Endothelial cell (in vitro differentiated cells): Measurements from ENCODE around the gene TNN. TPM values are rescaled to one million over a fixed set of nuclear protein-coding genes. Genes with fewer than 3 reads are reported as not detected.
"Not testable (repeated sequence)": the region's sequence is repeated elsewhere in the genome, so short reads cannot be mapped to it uniquely, and the experiment has no call there.

Source experiments
- DNase-seq: peaks from one replicate; pipeline ENCODE4 v3.0.0; 2021; ENCODE audit warnings: low spot score
- H3K27ac Mint-ChIP-seq: one replicate; pipeline ENCODE4 v1.8.0; 2021; ENCODE audit warnings: mixed read lengths, inconsistent platforms; ENCODE audit not compliant: unreplicated experiment
- H3K27me3 Mint-ChIP-seq: one replicate; pipeline ENCODE4 v1.8.0; 2021; ENCODE audit warnings: mild to moderate bottlenecking, moderate library complexity, mixed read lengths, inconsistent platforms; ENCODE audit not compliant: unreplicated experiment
- H3K36me3 Mint-ChIP-seq: one replicate; pipeline ENCODE4 v1.8.0; 2021; ENCODE audit warnings: mild to moderate bottlenecking, low read depth, mixed read lengths, inconsistent platforms; ENCODE audit not compliant: unreplicated experiment
- H3K4me1 Mint-ChIP-seq: one replicate; pipeline ENCODE4 v1.8.0; 2021; ENCODE audit warnings: mild to moderate bottlenecking, mixed read lengths, inconsistent platforms; ENCODE audit not compliant: unreplicated experiment
- H3K4me3 Mint-ChIP-seq: one replicate; pipeline ENCODE4 v1.8.0; 2021; ENCODE audit warnings: mild to moderate bottlenecking, mixed read lengths, inconsistent platforms; ENCODE audit not compliant: unreplicated experiment
- H3K9me3 Mint-ChIP-seq: one replicate; pipeline ENCODE4 v1.8.0; 2021; ENCODE audit warnings: mixed read lengths, inconsistent platforms; ENCODE audit not compliant: unreplicated experiment
- total RNA-seq: library from RNA; stranded (reverse); fragmentation: NEBNext Ultra II Directional; extraction: Animal tissue kit (Norgen Biotek cat#: 25700); gene quantifications from one replicate; pipeline ENCODE4 v1.2.1, GENCODE V29; 2021; ENCODE audit not compliant: unreplicated experiment
- TF ChIP-seq, protein P1 (sequence below): fragments of 200-600 bp; sonication (generic); IDR thresholded peaks from one replicate; pipeline ENCODE4 v1.5.0; 2021; ENCODE audit warnings: antibody characterized with exemption; ENCODE audit not compliant: unreplicated experiment

Gene TNN
- total RNA-seq, 1 donor from 2014 or later: 4.1 TPM

DNA sequence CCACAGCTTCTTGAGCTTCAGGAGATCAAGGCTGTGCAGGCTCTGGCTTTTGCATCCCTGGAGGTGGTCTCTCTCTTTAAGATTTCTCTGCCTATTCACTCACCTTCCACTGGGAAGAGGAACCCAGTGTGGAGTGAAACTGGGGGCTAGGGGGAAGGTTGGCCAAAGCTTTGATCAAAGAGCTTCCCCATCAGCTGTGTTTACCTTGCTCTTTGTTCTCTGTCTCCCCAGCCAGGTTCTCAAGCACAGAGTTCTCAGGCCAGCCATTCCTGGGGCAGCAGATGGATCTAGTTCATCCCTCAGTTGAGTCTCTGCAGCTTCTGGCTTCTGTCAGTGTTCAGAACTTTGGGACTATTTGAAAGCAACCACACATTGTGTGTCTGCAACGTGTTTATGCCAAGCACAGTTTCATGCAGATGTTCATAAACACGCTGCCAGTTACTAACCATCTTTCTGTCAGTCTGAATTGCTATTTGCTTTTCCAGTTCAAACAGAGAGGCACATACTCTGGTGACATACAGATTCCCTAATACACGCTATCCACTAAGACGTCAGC lies 27.2 kb upstream of the TNN start:
- no peaks in the 10 kb centered on the region for H3K36me3 Mint-ChIP-seq
- TF ChIP-seq, protein P1, sequence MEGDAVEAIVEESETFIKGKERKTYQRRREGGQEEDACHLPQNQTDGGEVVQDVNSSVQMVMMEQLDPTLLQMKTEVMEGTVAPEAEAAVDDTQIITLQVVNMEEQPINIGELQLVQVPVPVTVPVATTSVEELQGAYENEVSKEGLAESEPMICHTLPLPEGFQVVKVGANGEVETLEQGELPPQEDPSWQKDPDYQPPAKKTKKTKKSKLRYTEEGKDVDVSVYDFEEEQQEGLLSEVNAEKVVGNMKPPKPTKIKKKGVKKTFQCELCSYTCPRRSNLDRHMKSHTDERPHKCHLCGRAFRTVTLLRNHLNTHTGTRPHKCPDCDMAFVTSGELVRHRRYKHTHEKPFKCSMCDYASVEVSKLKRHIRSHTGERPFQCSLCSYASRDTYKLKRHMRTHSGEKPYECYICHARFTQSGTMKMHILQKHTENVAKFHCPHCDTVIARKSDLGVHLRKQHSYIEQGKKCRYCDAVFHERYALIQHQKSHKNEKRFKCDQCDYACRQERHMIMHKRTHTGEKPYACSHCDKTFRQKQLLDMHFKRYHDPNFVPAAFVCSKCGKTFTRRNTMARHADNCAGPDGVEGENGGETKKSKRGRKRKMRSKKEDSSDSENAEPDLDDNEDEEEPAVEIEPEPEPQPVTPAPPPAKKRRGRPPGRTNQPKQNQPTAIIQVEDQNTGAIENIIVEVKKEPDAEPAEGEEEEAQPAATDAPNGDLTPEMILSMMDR: no peak
- H3K4me3 Mint-ChIP-seq: no peak overlapping the region
- DNase-seq: no peak
- H3K9me3 Mint-ChIP-seq: no peaks in the 10 kb centered on the region
- H3K27ac Mint-ChIP-seq: no peak overlapping the region
- peaks cover 2% of the 10 kb centered on the region for H3K27me3 Mint-ChIP-seq
- H3K4me1 Mint-ChIP-seq: peaks cover 4% of the 10 kb centered on the region

DNA sequence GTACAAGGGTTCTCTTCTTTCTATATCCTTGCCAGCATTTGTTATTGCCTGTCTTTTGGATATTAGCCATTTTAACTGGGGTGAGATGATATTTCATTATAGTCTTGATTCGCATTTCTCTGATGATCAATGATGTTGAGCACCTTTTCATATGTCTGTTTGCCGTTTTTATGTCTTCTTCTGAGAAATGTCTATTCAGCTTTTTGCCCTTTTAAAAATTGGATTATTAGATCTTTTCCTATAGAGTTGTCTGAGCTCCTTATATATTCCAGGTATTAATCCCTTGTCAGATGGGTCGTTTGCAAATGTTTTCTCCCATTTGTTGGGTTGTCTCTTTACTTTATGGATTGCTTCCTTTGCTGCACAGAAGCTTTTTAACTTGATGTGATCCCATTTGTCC lies 25.0 kb upstream of the TNN start:
- Mint-ChIP-seq H3K36me3 (no peaks in the 10 kb centered on the region), H3K27me3 (peaks cover 2% of the 10 kb centered on the region), H3K27ac (no peak overlapping the region), H3K4me1 (no peaks in the 10 kb centered on the region), H3K9me3 (no peaks in the 10 kb centered on the region), H3K4me3 (no peak overlapping the region)
- TF ChIP-seq, protein P1: no peak
- no peak for DNase-seq

DNA sequence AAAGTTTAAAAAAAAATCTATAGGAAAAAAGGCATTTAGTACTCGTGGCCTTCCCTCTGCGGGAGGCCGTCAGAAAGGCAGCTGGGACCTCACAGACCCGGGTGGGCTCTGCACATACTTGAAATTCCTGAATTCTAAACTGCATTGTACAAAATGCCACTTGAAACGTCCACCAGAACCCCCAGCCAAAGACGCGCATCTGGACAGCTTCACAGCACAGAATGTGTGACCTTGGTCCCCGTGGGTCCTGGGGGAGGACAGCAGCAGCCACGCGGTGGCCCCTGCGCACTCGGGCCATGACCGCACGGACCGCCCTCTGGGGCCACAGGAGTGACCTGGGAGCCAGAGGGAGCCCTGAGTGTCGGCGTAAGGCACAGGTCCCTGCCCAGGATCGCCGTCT lies 23.8 kb upstream of the TNN start:
- Mint-ChIP-seq H3K4me1 (no peaks in the 10 kb centered on the region), H3K36me3 (no peaks in the 10 kb centered on the region), H3K9me3 (no peaks in the 10 kb centered on the region), H3K27me3 (no peaks in the 10 kb centered on the region), H3K27ac (no peak overlapping the region), H3K4me3 (no peak overlapping the region)
- DNase-seq: no peak
- TF ChIP-seq, protein P1: no peak

GRCh38 chr1:175044591-175044990 lies 23.0 kb upstream of the TNN start:
- not testable (repeated sequence) for H3K27me3 Mint-ChIP-seq, H3K4me1 Mint-ChIP-seq, H3K4me3 Mint-ChIP-seq, H3K9me3 Mint-ChIP-seq, H3K27ac Mint-ChIP-seq, H3K36me3 Mint-ChIP-seq, DNase-seq

DNA sequence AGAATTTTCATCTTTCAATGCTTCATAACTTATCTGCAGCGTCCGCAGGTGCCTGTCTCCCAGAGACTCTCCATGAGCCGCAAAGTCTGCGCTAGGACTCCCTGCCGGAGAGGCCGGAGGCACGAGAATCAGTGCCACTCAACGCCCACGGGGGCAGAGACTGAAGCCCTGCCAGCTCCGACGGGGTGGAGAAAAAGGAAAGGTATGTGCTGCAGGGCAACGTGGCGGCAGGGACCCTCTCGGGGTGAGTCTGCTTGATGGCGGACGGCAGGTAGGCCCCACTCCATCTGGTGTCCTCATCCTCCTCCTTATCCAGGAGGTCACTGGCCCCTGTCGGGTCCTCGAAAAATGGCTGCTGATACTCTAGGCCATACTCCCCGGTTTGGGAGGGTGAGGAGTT lies 22.5 kb upstream of the TNN start:
- TF ChIP-seq, protein P1: no peak
- Mint-ChIP-seq H3K36me3 (no peaks in the 10 kb centered on the region), H3K27me3 (no peaks in the 10 kb centered on the region), H3K4me3 (no peak overlapping the region), H3K4me1 (no peaks in the 10 kb centered on the region), H3K27ac (no peak overlapping the region), H3K9me3 (no peaks in the 10 kb centered on the region)
- no peak for DNase-seq
